GM18499 (cell line): Measurements from ENCODE around the gene CROCC2.

ENCODE experiments used
- ATAC-seq: cut with Tn5 transposase; IDR thresholded peaks from one replicate; pipeline ENCODE4 v1.9.1; 2021; ENCODE audit warnings: moderate number of reproducible peaks; ENCODE audit not compliant: insufficient read depth, unreplicated experiment

Gene CROCC2

DNA sequence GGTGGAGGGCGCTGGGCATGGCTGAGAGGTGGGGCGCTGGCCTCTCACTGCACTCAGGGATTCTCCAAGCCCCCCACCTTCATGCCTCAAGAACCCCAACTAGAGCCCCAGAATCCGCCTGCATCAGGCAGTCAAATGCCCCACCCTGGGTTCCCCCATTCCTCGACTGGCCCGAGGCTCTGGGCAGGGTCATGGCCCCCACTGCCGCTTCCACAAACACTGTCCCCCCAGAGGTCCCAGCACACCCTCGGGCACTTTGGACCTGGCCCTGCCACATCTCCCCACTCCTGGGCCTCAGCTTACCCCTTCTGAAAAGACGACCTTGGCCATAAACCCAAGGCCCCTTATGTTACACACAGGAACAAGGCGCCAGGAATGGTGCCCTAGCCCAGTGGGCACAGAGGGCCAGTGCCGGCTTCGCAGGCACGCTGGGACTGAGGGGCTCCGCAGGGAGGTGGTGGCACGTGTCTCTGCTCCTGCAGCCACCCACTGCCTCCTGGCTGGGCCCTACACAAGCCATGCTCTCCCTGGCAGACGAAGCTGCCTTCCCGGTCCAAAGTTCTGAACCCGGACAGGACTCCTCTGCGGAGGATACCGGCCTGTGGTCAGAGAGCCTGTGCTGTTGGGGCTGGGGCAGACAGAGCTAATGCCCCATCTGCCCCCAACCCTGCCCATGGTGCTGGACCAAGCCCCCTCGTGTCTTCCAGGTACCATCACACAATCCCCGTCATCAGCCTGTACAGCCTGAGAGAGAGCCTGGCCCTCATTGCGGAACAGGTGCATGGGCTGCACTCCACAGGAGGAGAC is 30.7 kb upstream of the CROCC2 start:
- no peak for ATAC-seq

GRCh38 chr2:240876035-240876474 is 30.1 kb upstream of the CROCC2 start:
- no peak for ATAC-seq

GRCh38 chr2:240876475-240877251 is 29.5 kb upstream of the CROCC2 start:
- no peak for ATAC-seq

DNA sequence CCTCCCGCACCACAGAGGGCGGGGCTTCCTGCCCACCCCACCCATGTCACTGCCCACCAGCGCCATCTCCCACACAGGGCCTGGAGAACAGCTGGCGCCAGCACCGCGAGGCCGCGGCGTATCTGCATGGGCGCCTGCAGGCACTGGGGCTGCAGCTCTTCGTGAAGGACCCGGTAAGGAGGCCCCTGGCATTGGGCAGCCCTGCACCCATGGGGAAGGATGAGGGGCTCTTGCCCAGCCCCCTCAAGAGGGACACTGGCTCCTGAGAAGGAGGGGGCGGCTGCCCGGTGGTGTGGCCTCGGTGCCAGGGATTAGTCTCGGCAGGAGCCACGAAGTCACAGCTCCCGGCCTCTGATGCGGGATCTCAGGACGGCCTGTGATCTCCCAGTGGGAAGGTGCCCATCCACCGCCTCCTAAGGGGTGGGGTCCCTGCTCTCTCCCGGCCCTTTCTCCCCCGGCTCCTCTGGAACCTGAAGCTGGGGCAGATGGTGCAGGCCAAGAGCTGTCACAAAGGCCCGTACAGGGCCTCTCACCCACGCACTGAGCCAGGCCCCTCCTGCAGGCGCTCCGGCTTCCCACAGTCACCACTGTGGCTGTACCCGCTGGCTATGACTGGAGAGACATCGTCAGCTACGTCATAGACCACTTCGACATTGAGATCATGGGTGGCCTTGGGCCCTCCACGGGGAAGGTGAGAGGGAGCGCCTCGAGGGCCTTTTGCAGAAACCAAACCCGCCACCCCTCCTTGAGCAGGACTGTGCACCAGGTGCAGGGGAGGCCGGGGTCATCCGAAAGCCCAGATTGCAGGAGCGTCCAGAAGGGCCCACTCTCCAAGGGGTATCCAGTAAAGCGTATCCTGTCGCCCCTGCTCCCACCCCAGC is 28.4 kb upstream of the CROCC2 start:
- no peak for ATAC-seq

GRCh38 chr2:240878341-240878936 is 27.7 kb upstream of the CROCC2 start:
- no peak for ATAC-seq

DNA sequence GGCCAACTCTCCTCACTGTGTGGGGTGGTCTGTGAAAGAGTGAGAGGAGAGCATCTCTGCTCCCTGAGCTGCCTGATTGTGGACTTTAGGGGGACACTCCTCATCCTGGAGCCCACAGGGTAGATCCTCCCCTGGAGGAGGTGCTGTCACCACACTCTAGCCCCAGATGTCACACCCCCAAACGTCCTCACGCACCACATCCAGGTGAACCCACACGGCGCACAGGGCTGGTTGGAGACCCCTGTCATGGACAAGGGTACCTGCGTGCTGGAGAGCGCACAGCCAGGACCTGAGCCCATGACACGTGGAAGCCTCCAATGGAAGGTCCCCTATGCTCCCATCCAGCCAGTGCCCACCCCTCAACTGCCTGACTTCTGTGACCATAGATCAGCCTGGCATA is 27.0 kb upstream of the CROCC2 start:
- ATAC-seq = no peak

DNA sequence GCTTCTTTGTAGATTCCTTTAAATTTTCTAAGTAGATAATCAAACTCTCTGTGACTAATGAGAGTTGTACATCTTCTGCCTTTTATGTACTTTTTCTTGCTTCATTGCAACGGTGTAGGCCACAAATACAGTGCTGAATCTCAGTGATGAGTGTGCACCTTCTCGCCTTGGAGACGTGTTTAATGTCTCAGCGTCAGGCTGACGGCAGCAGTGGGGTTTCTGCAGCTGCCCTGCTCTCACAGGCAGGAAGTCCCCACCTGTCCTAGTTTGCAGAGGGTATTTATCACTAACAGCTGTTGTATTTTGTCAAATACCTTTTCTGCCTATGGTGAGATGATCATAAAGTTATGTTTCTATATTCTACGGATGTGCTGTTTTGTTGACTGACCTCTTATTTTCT is 24.2 kb upstream of the CROCC2 start:
- ATAC-seq = no peak

DNA sequence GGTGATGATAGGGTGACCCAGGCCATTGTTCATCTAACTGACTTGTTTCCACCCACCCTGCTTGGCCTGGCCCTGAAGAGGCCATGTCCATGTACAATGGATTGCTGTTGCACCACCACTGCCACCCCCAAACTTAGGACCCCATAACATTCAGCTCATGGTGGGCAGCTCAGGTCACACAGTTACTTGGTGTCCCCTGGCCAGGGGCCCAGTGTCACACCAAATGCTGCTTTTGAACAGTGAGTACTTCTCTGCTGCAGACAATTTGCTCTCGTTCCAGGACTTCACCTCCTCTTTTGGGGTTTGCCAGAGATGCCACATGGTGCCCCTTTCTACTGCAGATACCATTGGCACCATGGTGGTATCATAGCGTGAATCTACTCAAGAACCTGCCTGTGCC is 21.9 kb upstream of the CROCC2 start:
- ATAC-seq = no peak

DNA sequence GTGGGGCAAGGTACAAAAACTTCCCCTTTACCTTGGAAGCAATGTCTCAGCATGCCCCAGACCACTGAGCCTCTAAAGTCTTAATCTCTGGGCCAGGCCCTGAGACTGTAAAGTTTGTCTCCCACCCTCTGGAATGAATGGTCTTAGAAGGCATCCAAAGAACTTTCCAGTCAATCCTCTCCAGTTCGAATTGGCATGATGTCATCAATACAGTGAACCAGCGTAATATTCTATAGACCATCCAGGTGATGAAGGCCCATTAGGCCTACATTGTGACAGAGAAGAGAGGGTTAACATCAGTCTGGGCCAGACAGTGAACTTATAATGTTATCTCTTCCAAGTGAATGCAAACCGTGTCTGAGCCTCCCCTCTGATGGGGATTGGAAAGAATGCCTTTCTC is 21.4 kb upstream of the CROCC2 start:
- ATAC-seq = no peak

GRCh38 chr2:240885566-240885965 is 20.6 kb upstream of the CROCC2 start:
- no peak for ATAC-seq

- ATAC-seq = no peak
Measured at GRCh38 chr2:240886023-240886565, 20.0 kb upstream of the CROCC2 start.

DNA sequence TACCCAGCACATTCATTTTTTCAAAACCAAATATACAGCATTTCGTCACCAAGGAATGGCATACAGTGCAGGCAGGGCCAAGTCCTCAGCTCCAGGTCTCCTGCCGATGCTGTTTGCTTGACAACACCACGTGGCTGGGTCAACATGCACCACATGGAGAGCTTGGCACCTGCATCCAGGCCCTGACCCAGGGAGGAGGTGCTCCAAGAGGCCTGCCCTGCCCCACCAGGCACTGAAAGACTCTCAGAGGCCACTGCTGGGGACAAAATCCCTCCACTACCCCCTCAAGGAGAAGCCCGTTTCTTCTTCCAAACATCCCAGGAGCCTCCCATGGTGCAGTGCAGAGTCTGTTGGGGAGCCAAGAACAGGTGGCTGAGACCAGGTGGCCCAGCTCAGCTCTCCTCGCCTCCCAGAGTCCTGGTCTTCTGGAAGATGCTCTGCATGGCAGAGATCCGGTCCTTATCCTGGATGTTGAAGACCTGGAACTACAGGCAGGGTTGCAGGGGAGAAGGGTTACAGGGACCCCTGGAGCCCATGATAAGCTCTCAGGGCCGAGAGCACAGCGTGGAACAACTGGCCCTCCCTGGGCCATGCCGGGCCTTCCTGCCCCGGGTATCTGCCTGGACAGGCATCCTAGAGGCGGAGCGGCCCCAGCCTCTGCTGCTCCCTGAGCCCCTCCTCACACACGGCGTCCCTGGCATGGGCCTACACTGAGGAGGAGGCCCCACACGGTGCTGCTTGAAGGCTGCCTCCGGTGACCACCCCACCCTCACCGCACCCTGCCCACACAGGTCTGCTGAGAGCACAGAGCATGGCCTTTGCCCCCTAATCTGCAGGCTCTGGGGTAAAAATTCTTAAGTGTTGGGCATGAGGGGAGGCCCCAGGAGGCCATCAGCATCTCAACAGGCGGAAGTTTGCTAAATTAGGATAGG is 19.2 kb upstream of the CROCC2 start:
- no peak for ATAC-seq

- no peak for ATAC-seq
Measured at GRCh38 chr2:240887631-240888030, 18.5 kb upstream of the CROCC2 start.

DNA sequence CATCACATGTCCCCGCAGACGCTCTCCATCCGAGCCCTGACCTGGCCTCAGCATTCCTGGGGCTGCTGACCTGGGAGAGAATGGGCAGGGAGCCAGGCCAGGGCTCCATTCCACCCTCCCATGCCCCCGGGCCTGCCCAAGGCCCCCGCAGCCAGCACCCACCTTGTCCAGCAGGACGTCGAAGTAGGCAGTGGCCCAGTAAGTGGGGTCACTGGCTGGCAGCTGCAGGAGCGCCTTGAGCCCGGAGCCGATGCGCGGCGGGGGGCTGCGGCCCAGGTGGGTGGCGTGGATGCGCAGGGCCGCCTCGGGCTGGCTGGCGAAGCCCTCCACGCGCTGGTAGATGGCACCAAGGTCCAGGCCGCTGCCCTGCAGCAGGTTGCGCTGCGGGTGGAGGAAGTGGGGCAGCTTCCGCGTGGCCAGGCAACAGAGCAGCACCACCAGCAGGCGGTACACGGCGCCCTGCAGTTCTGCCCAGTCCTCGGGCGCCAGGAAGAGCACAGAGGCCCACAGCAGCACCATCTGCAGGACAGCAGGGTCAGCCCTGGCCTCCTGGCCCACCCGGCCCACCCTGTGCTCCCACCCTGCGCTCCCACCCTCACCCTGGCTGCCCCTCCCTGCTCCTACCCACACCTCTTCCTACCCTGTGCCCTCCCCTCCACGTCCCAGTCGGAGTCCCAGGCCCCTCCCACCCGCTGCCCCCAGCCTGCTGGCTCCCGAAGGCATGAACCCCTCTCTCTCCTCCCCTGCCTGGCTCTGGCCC is 17.8 kb upstream of the CROCC2 start:
- no peak for ATAC-seq

GRCh38 chr2:240888890-240889573 is 17.1 kb upstream of the CROCC2 start:
- ATAC-seq = no peak

DNA sequence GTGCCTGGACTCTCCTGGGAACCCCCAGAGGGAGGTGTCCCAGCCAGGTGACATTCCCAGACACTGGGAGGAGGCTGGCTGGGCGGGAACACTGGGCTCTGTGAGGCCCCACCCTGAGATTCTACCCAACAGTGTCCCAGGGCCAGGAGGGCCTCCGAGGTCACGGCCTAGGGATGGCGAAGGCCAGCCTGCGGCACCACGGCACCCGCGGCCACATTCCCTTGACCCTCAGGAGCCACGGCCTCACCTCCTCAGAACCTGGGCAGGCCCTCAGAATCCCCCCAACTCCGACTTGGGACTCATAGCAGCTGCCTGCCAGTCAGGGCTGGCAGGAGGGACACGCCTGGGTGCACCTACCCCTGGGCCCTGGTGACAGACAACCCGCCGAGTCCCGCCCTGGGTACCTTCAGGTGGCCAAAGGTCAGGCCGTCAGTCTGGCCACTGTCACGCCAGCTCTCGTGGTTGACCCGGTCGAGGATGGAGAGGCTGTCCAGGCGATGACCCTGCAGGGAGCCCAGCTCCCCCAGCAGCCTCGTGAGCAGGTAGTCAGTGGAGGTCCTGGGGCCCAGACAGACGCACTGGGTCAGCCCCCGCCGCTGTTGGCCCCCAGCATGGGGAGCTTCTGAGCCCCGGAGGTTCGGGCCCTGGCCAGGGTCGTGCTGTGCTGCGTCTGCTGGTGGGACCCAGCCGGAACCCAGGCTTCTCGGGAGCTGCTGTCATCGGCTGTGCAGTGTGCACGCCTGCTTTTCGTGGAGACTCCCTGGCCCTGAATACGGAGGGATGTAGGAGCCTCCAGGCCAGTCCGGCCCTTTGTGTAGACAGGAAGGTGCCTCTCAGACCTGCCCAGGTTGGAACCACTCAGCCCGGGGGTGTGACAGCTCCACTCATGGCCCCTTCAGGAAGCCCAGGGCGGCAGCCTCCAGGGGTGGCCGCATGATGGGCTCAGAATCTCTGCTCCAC is 16.3 kb upstream of the CROCC2 start:
- ATAC-seq = no peak

- ATAC-seq = no peak
Measured at GRCh38 chr2:240890691-240891090, 15.4 kb upstream of the CROCC2 start.
